HEK293 (cell line): Measurements from ENCODE around the gene LPXN.

Source experiments
- ZNF2 ChIP-seq: fragments of 450-650 bp; formaldehyde crosslinking; IDR thresholded peaks from 2 replicates; pipeline ENCODE4 v1.5.1; 2016; ENCODE audit warnings: missing biosample characterization, missing genetic modification characterization
- ZNF514 ChIP-seq: fragments of 450-650 bp; formaldehyde crosslinking; IDR thresholded peaks from 2 replicates; pipeline ENCODE4 v1.5.1; 2016; ENCODE audit warnings: missing biosample characterization, missing genetic modification characterization
- ZNF670 ChIP-seq: fragments of 450-650 bp; formaldehyde crosslinking; IDR thresholded peaks from 2 replicates; pipeline ENCODE4 v1.5.1; 2016; ENCODE audit warnings: missing biosample characterization, missing genetic modification characterization, low read depth
- TF ChIP-seq, protein P1 (sequence below): fragments of 450-650 bp; formaldehyde crosslinking; IDR thresholded peaks from 2 replicates; pipeline ENCODE4 v1.5.1; 2017; ENCODE audit warnings: missing biosample characterization, missing genetic modification characterization

DNA sequence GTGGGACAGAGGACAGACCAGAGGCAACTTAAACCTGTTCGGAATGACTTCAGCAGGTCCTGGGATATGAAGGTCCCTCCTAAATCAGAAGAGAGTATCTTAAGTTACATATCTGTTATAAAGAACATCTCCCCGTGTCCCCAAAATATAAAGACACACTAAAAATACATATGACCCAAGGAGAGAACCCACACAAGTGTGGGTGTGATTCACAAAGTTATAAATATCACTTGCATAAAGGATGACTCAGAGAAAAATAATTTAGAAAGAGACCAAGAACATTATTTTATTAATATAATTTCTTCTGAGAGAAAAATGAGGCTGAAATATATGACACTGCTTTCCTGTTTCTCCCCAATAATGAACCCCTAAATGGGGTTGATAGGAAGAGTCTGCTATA is 82.0 kb downstream of the LPXN start:
- no peak for TF ChIP-seq ZNF514 (tag by site-specific recombination)
- TF ChIP-seq ZNF2: no peak
- TF ChIP-seq ZNF670 (tag by site-specific recombination): no peak
- TF ChIP-seq, protein P1, sequence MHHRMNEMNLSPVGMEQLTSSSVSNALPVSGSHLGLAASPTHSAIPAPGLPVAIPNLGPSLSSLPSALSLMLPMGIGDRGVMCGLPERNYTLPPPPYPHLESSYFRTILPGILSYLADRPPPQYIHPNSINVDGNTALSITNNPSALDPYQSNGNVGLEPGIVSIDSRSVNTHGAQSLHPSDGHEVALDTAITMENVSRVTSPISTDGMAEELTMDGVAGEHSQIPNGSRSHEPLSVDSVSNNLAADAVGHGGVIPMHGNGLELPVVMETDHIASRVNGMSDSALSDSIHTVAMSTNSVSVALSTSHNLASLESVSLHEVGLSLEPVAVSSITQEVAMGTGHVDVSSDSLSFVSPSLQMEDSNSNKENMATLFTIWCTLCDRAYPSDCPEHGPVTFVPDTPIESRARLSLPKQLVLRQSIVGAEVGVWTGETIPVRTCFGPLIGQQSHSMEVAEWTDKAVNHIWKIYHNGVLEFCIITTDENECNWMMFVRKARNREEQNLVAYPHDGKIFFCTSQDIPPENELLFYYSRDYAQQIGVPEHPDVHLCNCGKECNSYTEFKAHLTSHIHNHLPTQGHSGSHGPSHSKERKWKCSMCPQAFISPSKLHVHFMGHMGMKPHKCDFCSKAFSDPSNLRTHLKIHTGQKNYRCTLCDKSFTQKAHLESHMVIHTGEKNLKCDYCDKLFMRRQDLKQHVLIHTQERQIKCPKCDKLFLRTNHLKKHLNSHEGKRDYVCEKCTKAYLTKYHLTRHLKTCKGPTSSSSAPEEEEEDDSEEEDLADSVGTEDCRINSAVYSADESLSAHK (tag by site-specific recombination): no peak
